K562 (cell line): Measurements from ENCODE around the gene COL4A1. TPM values are rescaled to one million over a fixed set of nuclear protein-coding genes. Genes with fewer than 3 reads are reported as not detected.

Experiments
- HCFC1 ChIP-seq: IDR thresholded peaks from 2 replicates; pipeline ENCODE4 v1.6.1; 2012; ENCODE audit warnings: low read depth, low read length, improper control_type of control experiment
- HNRNPUL1 ChIP-seq: fragments of 200-400 bp; formaldehyde crosslinking; IDR thresholded peaks from 2 replicates; pipeline ENCODE4 v1.6.1; 2017; ENCODE audit warnings: low read length
- PHB2 ChIP-seq: fragments of 450-650 bp; IDR thresholded peaks from 2 replicates; pipeline ENCODE4 v1.6.1; 2017; ENCODE audit warnings: low read depth
- REST ChIP-seq, 2 experiments: fragments of 450-650 bp; formaldehyde crosslinking in 1 of 2; IDR thresholded peaks; 2 replicates each; pipeline versions ENCODE4 v1.4.0 to v1.6.1; 2014 to 2020; ENCODE audit warnings: mild to moderate bottlenecking in 2 of 2, borderline replicate concordance in 1 of 2, low read depth in 1 of 2
- SIX5 ChIP-seq, 2 experiments: IDR thresholded peaks; 2 replicates each; pipeline ENCODE4 v1.6.1; 2011; ENCODE audit warnings: low read length in 2 of 2, borderline replicate concordance in 1 of 2, low read depth in 1 of 2, mild to moderate bottlenecking in 1 of 2, moderate library complexity in 1 of 2; ENCODE audit not compliant: insufficient read depth in 1 of 2
- SMARCA5 ChIP-seq: fragments of 450-650 bp; IDR thresholded peaks from 2 replicates; pipeline ENCODE4 v1.6.1; 2016
- SRSF9 ChIP-seq: fragments of 200-400 bp; formaldehyde crosslinking; IDR thresholded peaks from 2 replicates; pipeline ENCODE4 v1.6.1; 2017; ENCODE audit warnings: low read depth, low read length, borderline replicate concordance
- TBP ChIP-seq: optimal IDR thresholded peaks from 2 replicates; pipeline ENCODE3; 2011; ENCODE audit warnings: low read depth, low read length, improper control_type of control experiment
- polyA plus RNA-seq, 8 experiments: library from polyadenylated mRNA; depleted of rRNA in 4 of 8; stranded (reverse) in 5 of 8; unstranded in 3 of 8; fragments of >200 nt; fragmentation: Nextera tagmentation in 2 of 8; fragmentation: Illumina TruSeq in 1 of 8; extraction: Ambion mirVana in 2 of 8; extraction: Trizol in 1 of 8; gene quantifications; 2 replicates each; pipeline versions ENCODE4 v1.2.1 to v1.2.3, GENCODE V29; 2011 to 2014; ENCODE audit warnings: inconsistent platforms in 1 of 8, missing spikeins in 1 of 8
- total RNA-seq, 7 experiments: library from RNA; depleted of rRNA in 6 of 7; stranded (reverse); fragments of >200 nt in 6 of 7; fragmentation: Illumina TruSeq in 2 of 7; extraction: Trizol in 2 of 7; gene quantifications; 2 replicates each; pipeline versions ENCODE4 v1.2.1 to v1.2.3, GENCODE V29; 2011 to 2021; ENCODE audit warnings: low replicate concordance in 1 of 7
- TF ChIP-seq, protein P1 (sequence below): fragments of 450-650 bp; IDR thresholded peaks from 2 replicates; pipeline ENCODE4 v1.6.1; 2017; ENCODE audit warnings: antibody characterized with exemption

The COL4A1 gene
- total and polyA plus RNA-seq, 9 of the 15 experiments (the other 6 are each of a cell fraction or from before 2014, with no cell fraction given) = 0.35 TPM; not detected in 8

DNA sequence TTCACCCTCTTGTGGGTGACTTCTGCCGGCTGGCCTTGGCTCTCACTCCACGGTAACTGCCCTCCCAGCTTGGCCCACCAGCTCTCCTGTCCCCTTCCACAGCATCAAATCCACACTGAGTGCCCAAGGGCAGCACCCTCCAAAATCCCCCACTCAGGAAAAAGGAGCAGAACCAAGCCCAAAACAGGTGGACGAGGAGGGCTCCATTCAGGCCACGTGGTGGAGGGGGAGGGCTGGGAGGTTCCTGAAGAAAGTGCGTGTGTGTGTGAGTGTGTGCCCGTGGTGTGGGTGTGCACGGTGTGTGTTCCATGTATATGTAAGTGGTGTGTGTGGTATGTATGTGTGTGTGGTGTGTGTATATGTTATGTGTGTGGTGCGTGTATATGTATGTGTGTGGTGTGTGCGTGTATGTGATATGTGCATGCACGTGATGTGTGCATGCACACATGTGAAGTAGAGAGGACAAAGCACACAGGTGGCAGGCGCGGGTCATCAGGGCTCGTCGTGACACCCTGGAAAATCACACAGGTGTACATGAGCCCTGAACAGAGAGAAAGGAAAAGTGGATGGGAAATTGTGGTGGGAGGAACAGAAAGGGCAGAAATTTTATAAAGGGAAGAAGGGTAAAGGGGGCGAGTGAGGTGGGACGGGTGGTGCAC, 76.9 kb downstream of the COL4A1 start (continued):
- no peak for TF ChIP-seq SRSF9
- TF ChIP-seq TBP = no peak
- TF ChIP-seq, protein P1, sequence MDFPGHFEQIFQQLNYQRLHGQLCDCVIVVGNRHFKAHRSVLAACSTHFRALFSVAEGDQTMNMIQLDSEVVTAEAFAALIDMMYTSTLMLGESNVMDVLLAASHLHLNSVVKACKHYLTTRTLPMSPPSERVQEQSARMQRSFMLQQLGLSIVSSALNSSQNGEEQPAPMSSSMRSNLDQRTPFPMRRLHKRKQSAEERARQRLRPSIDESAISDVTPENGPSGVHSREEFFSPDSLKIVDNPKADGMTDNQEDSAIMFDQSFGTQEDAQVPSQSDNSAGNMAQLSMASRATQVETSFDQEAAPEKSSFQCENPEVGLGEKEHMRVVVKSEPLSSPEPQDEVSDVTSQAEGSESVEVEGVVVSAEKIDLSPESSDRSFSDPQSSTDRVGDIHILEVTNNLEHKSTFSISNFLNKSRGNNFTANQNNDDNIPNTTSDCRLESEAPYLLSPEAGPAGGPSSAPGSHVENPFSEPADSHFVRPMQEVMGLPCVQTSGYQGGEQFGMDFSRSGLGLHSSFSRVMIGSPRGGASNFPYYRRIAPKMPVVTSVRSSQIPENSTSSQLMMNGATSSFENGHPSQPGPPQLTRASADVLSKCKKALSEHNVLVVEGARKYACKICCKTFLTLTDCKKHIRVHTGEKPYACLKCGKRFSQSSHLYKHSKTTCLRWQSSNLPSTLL = no peak
- no peak for TF ChIP-seq SIX5 (IDR thresholded peaks at IDR 0.05; ENCODE audit: borderline replicate concordance in 1 of 2, insufficient read depth in 1 of 2, low read depth in 1 of 2, low read length in 2 of 2)
- no peak for TF ChIP-seq REST (IDR thresholded peaks at IDR 0.05; ENCODE audit: borderline replicate concordance)
- TF ChIP-seq REST (CRISPR knock-in tag; IDR thresholded peaks at IDR 0.05; ENCODE audit: low read depth) = no peak
- TF ChIP-seq HNRNPUL1 = no peak
- TF ChIP-seq HCFC1 = no peak
- no peak for TF ChIP-seq SMARCA5
- TF ChIP-seq PHB2 = no peak
